Measurements from ENCODE around the gene SGSM2. TPM values are rescaled to one million over a fixed set of nuclear protein-coding genes. Genes with fewer than 3 reads are reported as not detected.

SGSM2 gene
- total RNA-seq, 1 experiment from 2014 or later: 18.6 TPM

DNA sequence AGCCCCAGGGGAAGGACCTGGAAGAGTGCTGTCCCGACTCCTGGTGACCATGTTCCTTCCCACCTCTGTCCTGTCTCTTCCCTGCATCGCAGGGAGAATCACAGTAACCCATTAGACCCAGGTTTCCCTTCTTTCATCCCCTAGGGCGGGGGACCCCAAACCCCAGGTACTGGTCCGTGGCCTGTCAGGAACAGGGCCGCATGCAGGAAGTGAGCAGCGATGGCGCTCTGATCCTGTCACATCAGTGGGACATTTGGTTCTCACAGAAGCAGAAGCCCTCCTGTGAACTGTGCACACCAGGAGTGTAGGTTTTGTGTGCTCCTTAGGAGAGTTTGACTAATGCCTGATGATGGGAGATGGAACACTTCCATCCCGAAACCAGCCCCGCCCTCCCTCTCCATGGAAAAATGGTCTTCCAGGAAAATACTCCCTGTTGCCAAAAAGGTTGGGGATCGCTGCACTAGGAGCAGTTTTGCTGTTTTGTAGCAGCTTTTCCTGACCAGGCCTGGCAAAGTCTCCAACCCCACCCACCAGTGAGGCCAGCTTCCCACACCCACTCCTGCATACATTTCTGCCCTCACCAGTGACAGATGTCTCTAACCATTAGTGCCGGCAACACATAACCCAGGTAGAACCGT is 53.0 kb downstream of the SGSM2 start:
- Histone ChIP-seq H3K4me3 (no peak overlapping the region), H3K4me1 (replicated peaks) (peaks cover 21% of the 10 kb centered on the region), H3K36me3 (peaks cover 14% of the 10 kb centered on the region; the same call in 1 of the 2 replicates), H3K27ac (no peak overlapping the region), H3K27me3 (replicated peaks) (no peaks in the 10 kb centered on the region), H3K9me3 (replicated peaks) (0 out of 2 replicates have a peak, but pooled peaks cover 3% of the 10 kb centered on the region)
- no peak for DNase-seq (ENCODE audit: low read depth in 1 of 2, low spot score in 2 of 2)

DNA sequence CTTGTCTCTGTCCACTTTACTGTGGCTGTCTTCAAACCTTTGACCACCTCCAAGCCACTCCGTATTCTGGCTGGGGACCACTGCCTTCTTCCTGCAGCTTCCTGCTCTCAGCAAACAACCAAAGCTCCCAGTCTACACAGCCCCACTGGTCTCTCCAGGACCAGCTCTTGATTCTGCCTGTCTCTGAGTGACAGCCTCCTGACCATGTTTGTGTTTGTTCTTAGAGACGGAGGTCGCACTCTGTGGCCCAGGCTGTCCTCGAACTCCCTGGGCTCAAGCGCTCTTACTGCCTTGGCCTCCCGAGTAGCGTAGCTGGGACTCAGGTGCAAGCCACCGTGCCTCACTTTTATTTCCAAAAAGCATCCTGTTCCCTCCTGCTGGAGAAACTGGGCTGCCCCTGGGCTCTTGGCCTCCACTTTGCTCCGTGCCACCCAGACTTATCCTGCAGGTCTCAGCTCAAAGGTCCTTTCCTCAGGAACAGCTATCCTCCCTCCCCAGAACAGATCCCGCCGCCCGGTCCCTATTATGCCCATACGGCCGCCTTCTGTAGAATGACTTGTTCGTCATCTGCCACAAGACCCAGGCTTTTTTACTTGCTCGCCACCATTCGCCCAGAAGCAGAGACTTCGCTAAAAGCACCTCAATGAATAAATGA is 54.4 kb downstream of the SGSM2 start:
- Histone ChIP-seq H3K9me3 (replicated peaks) (0 out of 2 replicates have a peak, but pooled peaks cover 3% of the 10 kb centered on the region), H3K27me3 (replicated peaks) (no peaks in the 10 kb centered on the region), H3K4me1 (replicated peaks) (peaks cover 34% of the 10 kb centered on the region), H3K27ac (peak overlapping the region; percentile 45; the same call in 1 of the 2 replicates), H3K4me3 (peak overlapping the region; percentile 76), H3K36me3 (peaks cover 12% of the 10 kb centered on the region; the same call in 1 of the 2 replicates)
- DNase-seq (ENCODE audit: low read depth in 1 of 2, low spot score in 2 of 2): no peak

DNA sequence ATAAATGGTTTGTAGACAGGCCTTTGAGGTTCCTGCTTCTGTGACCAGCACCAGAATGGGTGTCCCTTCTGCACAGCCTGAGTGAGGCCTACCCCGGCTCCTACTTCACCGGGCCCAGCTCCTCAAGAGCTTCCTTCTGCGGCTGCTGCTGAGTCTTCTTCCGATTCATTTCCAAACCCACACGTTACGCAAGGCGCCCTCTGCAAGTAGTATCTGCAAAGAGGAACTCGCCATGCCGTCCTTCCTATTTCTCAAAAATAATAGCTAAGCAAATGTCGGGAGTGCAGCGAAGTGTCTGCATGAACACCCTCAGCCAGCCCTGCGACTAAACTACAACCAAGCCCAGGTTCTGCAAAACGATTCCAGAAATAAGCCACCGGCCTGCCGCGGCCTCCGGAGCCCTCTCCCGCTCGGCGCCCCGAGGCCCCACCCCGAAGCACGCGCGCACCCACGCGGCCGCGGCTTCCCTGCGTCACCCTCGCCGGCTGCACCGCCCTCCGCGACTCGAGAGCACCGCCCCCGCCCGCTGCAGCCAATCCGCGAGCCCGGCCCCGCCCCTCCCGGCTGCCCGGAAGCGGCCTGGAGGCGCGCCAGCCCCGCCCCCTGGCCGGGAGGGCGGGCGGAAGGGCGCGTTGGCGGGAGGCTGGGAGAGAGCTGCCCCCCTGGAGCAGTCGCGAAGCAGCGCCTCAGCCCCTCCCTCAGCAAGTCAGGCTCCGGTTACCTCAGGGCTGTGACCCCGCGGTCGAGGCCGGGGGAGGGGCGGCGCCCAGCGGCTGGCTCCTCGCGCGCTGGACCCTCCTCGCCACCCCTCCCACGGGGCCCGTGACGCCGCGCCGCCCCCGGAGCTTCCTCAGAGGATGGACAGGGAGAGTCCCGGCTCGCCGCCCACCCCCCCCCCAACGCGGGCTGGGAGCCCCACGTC is 55.2 kb downstream of the SGSM2 start:
- Histone ChIP-seq H3K4me1 (replicated peaks) (peaks cover 41% of the 10 kb centered on the region), H3K27me3 (replicated peaks) (no peaks in the 10 kb centered on the region), H3K4me3 (peak overlapping the region; percentile 76), H3K36me3 (peaks cover 8% of the 10 kb centered on the region; the same call in 1 of the 2 replicates), H3K27ac (peak overlapping the region; percentile 99), H3K9me3 (replicated peaks) (0 out of 2 replicates have a peak, but pooled peaks cover 3% of the 10 kb centered on the region)
- DNase-seq (ENCODE audit: low read depth in 1 of 2, low spot score in 2 of 2): peak; percentile 94 to 95

DNA sequence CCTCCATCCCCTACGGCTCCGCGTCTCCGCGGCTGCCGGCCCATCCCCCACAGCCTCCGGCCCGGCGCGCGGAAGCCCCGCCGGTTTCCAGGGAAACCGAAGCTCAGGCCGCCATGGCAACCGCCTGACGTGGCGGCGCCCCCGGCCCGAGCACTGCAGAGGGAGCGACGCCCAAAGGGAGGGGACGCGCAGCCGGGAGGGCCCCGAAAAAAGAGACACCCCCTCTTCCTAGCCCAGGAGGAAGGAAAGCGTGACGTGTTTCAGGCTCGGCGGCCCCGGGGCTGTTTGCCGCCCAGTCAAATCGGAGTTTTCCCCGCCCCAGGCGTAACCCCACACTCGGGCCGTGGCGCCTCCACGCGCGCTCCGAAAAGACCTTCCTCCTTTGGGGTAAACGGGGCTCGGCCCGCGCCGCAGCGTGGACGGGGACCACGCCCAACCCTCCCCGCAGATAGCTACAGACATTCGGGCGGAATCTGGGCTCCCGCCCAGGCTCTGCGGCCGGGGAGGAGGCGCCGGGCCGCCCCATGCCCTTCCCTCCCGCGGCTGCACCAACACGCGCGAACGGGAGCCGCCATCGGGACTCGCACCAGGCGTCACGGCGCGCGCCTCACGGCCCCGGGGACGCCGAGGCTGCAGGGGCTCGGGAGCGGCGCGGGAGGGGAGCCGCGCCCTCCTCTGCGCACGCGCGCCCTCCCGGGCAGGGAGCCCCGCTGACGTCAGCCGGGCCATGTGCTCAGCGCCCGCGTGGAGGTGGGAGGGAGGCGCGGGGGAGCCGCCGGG is 56.1 kb downstream of the SGSM2 start:
- H3K4me1 ChIP-seq (replicated peaks): peaks cover 46% of the 10 kb centered on the region
- H3K9me3 ChIP-seq (replicated peaks): 0 out of 2 replicates have a peak, but pooled peaks cover 3% of the 10 kb centered on the region
- peak overlapping the region; percentile 76 for H3K4me3 ChIP-seq
- DNase-seq (ENCODE audit: low read depth in 1 of 2, low spot score in 2 of 2): peak; percentile 87 to 88
- H3K27me3 ChIP-seq (replicated peaks): no peaks in the 10 kb centered on the region
- peaks cover 8% of the 10 kb centered on the region; the same call in 1 of the 2 replicates for H3K36me3 ChIP-seq
- H3K27ac ChIP-seq: peak overlapping the region; percentile 99

DNA sequence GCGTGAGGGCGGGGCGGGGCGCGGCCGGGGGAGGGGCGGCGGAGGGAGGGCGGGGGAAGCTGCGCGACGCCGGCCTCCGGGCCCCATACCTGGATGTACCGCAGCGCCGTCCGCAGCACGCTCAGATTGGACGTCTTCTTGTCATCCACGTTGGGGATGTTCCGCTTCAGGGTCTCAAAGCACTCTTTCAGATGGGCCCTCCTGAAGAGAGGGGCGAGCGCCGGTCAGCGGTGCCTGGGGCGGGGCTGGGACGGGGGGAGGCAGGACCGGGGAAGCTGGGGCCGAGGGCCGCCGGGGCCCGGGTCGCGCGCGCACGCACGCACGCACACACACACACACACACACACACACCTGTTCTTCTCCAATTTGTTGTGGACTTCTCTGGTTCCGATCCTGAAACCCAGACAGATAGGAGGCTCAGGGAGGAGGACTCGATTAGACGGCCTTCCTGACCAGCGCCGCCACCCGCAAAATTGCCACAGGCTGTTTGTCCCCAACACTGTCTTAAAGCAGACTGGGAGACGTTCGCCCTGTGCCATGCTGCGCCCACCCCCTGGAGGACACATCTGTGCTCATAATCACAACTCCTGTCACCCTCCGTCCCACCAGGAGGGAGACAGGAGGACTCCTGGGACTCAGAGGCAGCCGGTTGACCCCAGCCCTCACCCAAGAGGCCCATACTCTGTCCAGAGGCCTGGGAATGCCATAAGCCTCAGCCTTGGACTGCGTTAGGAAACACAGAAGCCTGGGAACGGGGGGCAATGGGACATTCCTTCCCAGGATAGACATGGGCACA is 56.9 kb downstream of the SGSM2 start:
- no peak for DNase-seq (ENCODE audit: low read depth in 1 of 2, low spot score in 2 of 2)
- Histone ChIP-seq H3K9me3 (replicated peaks) (0 out of 2 replicates have a peak, but pooled peaks cover 3% of the 10 kb centered on the region), H3K27ac (0 out of 2 replicates have a peak overlapping the region, but pooled peaks have one; percentile 10), H3K27me3 (replicated peaks) (no peaks in the 10 kb centered on the region), H3K36me3 (peaks cover 8% of the 10 kb centered on the region; the same call in 1 of the 2 replicates), H3K4me1 (replicated peaks) (peaks cover 51% of the 10 kb centered on the region), H3K4me3 (peak overlapping the region; percentile 76)

- Histone ChIP-seq H3K4me1 (replicated peaks) (peaks cover 54% of the 10 kb centered on the region), H3K36me3 (peaks cover 8% of the 10 kb centered on the region; the same call in 1 of the 2 replicates), H3K9me3 (replicated peaks) (0 out of 2 replicates have a peak, but pooled peaks cover 3% of the 10 kb centered on the region), H3K27ac (no peak overlapping the region), H3K4me3 (no peak overlapping the region), H3K27me3 (replicated peaks) (no peaks in the 10 kb centered on the region)
- DNase-seq (ENCODE audit: low read depth in 1 of 2, low spot score in 2 of 2): no peak
These were observed 57.5 kb downstream of the SGSM2 start for GRCh38 chr17:2394775-2395201.

- H3K27ac ChIP-seq: no peak overlapping the region
- H3K4me3 ChIP-seq: no peak overlapping the region
- no peak for DNase-seq (ENCODE audit: low read depth in 1 of 2, low spot score in 2 of 2)
- H3K4me1 ChIP-seq (replicated peaks): peaks cover 54% of the 10 kb centered on the region
- peaks cover 8% of the 10 kb centered on the region; the same call in 1 of the 2 replicates for H3K36me3 ChIP-seq
- H3K9me3 ChIP-seq (replicated peaks): 0 out of 2 replicates have a peak, but pooled peaks cover 3% of the 10 kb centered on the region
- no peaks in the 10 kb centered on the region for H3K27me3 ChIP-seq (replicated peaks)
These were observed 58.2 kb downstream of the SGSM2 start for GRCh38 chr17:2395258-2396181.

GRCh38 chr17:2396192-2396567 is 58.9 kb downstream of the SGSM2 start:
- Histone ChIP-seq H3K4me3 (peak overlapping the region; percentile 13), H3K4me1 (replicated peaks) (peaks cover 54% of the 10 kb centered on the region), H3K36me3 (peaks cover 7% of the 10 kb centered on the region; the same call in 1 of the 2 replicates), H3K9me3 (replicated peaks) (0 out of 2 replicates have a peak, but pooled peaks cover 3% of the 10 kb centered on the region), H3K27ac (peak overlapping the region; percentile 37), H3K27me3 (replicated peaks) (no peaks in the 10 kb centered on the region)
- no peak for DNase-seq (ENCODE audit: low read depth in 1 of 2, low spot score in 2 of 2)

- peak overlapping the region; percentile 13 for H3K4me3 ChIP-seq
- peak overlapping the region; percentile 54 for H3K27ac ChIP-seq
- H3K9me3 ChIP-seq (replicated peaks): 0 out of 2 replicates have a peak, but pooled peaks cover 3% of the 10 kb centered on the region
- peaks cover 52% of the 10 kb centered on the region for H3K4me1 ChIP-seq (replicated peaks)
- H3K27me3 ChIP-seq (replicated peaks): no peaks in the 10 kb centered on the region
- DNase-seq (ENCODE audit: low read depth in 1 of 2, low spot score in 2 of 2): peak; percentile 90 to 94
- H3K36me3 ChIP-seq: peaks cover 4% of the 10 kb centered on the region; the same call in 1 of the 2 replicates
These were observed 59.4 kb downstream of the SGSM2 start for GRCh38 chr17:2396568-2397246.

DNA sequence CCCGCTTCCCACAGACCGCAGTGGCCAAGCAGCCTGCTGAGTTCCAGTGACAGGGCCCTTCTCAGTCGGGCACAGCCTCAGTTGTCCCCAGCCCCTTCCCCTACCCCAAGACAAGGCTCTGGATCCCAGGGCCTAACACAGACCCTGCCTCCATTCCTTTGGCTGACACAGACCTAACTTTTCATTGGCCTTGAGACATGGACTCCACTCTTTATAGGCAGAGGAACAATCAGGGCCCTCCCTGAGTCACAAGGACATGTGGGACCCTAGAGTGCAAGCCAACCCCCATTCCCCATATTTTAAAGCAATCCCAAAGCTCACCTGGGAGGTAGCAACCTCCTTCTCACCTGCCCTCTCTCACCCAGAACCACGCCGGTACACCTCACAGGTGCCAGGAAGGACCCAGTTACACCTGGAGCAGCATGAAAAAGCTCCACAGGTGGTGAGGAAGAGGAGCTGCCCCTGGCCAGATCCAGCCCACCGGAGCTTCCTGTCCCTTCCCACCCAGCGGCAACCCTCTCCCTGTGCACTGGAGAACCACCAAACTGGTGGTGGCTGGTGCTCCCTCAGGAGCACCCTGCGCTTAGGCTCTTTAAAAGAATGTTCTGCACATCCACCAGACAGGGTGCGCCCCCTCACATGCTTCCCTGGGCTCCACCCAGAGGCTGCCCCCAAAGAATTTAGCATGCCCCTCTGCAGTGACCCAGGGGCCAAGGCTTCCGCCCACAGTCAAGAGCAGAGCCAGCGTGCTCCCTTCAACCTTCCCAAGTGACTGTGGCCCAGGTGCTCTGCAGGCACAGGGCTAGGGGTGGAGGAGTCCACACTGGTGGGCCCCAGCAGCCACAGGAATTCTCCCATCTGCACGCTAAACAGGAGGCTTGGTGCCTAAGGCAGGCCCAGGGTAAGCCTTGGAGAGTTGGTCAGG is 60.2 kb downstream of the SGSM2 start:
- Histone ChIP-seq H3K9me3 (replicated peaks) (0 out of 2 replicates have a peak, but pooled peaks cover 3% of the 10 kb centered on the region), H3K4me1 (replicated peaks) (peaks cover 48% of the 10 kb centered on the region), H3K4me3 (no peak overlapping the region), H3K27ac (peak overlapping the region; percentile 54), H3K27me3 (replicated peaks) (no peaks in the 10 kb centered on the region), H3K36me3 (peaks cover 4% of the 10 kb centered on the region; the same call in 1 of the 2 replicates)
- no peak for DNase-seq (ENCODE audit: low read depth in 1 of 2, low spot score in 2 of 2)

All from SJSA1 (cell line).